Keratinocyte (primary cell): ENCODE measurements around the gene PHKA1. TPM values are rescaled to one million over a fixed set of nuclear protein-coding genes. Genes with fewer than 3 reads are reported as not detected.

ENCODE experiments used
- DNase-seq: peaks from one replicate; pipeline ENCODE4 v3.0.0-alpha.2; 2011; ENCODE audit warnings: low read depth, missing footprints, low spot score
- FAIRE-seq: peaks from 2 replicates; lab custom pipeline; 2011; peaks lifted over from hg19 to GRCh38; lab: Jason Lieb, UNC
- H2AFZ ChIP-seq: 2 replicates; pipeline ENCODE4 v1.6.0; 2012; ENCODE audit warnings: low read length, control low read depth, inconsistent platforms; ENCODE audit not compliant: control insufficient read depth
- H3K27ac ChIP-seq: 2 replicates; pipeline ENCODE4 v1.5.1; 2011; ENCODE audit warnings: low read length; ENCODE audit not compliant: control insufficient read depth, insufficient read depth
- H3K27me3 ChIP-seq: 3 replicates; pipeline ENCODE4 v1.6.0; 2011; ENCODE audit warnings: low read length; ENCODE audit not compliant: control insufficient read depth, insufficient read depth; ENCODE audit errors: extremely low read depth
- H3K36me3 ChIP-seq, 2 experiments: 2 replicates in 1 of 2; 3 replicates in 1 of 2; pipeline ENCODE4 v1.5.1; 2011; ENCODE audit warnings: low read length in 2 of 2, mild to moderate bottlenecking in 1 of 2; ENCODE audit not compliant: control insufficient read depth in 2 of 2, insufficient read depth in 2 of 2; ENCODE audit errors: extremely low read depth in 1 of 2
- H3K4me1 ChIP-seq: 3 replicates; pipeline ENCODE4 v1.5.1; 2011; ENCODE audit warnings: low read length; ENCODE audit not compliant: control insufficient read depth, insufficient read depth; ENCODE audit errors: extremely low read depth
- H3K4me2 ChIP-seq: 3 replicates; pipeline ENCODE4 v1.6.0; 2011; ENCODE audit warnings: low read depth, low read length; ENCODE audit not compliant: control insufficient read depth, insufficient read depth; ENCODE audit errors: extremely low read depth
- H3K4me3 ChIP-seq, 3 experiments: fragments of 200-600 bp in 1 of 3; sonication (generic) in 1 of 3; 2 replicates in 2 of 3; 3 replicates in 1 of 3; pipeline ENCODE4 v1.5.1; 2011 to 2016; ENCODE audit warnings: low read length in 3 of 3, mild to moderate bottlenecking in 3 of 3, control low read depth in 2 of 3, inconsistent platforms in 1 of 3, low read depth in 1 of 3, mixed read lengths in 1 of 3, mixed run types in 1 of 3, moderate library complexity in 1 of 3; ENCODE audit not compliant: control insufficient read depth in 2 of 3, insufficient read depth in 2 of 3; ENCODE audit errors: extremely low read depth in 1 of 3
- H3K79me2 ChIP-seq: 2 replicates; pipeline ENCODE4 v1.6.0; 2012; ENCODE audit warnings: low read length; ENCODE audit not compliant: control insufficient read depth, insufficient read depth
- H3K9ac ChIP-seq: 3 replicates; pipeline ENCODE4 v1.6.0; 2011; ENCODE audit warnings: low read length; ENCODE audit not compliant: control insufficient read depth, insufficient read depth; ENCODE audit errors: extremely low read depth
- H3K9me1 ChIP-seq: 3 replicates; pipeline ENCODE4 v1.6.0; 2011; ENCODE audit warnings: low read length; ENCODE audit not compliant: control insufficient read depth, insufficient read depth; ENCODE audit errors: extremely low read depth
- H3K9me3 ChIP-seq: 2 replicates; pipeline ENCODE4 v1.5.1; 2012; ENCODE audit warnings: low read depth, low read length; ENCODE audit not compliant: control insufficient read depth
- H4K20me1 ChIP-seq: 3 replicates; pipeline ENCODE4 v1.6.0; 2011; ENCODE audit warnings: low read length; ENCODE audit not compliant: control insufficient read depth, insufficient read depth; ENCODE audit errors: extremely low read depth
- CTCF ChIP-seq, 3 experiments: IDR thresholded peaks in 1 of 3; conservative IDR thresholded peaks in 1 of 3; optimal IDR thresholded peaks in 1 of 3; 2 replicates in 2 of 3; 3 replicates in 1 of 3; pipeline versions ENCODE3 to v1.5.1; 2011; ENCODE audit warnings: low read length in 3 of 3, mild to moderate bottlenecking in 3 of 3, moderate library complexity in 2 of 3, control low read depth in 1 of 3, inconsistent platforms in 1 of 3; ENCODE audit not compliant: insufficient read depth in 2 of 3; ENCODE audit errors: extremely low read depth in 1 of 3
- EZH2 ChIP-seq: IDR thresholded peaks from one replicate; pipeline ENCODE4 v1.6.1; 2012; ENCODE audit warnings: inconsistent platforms, mild to moderate bottlenecking, low read length, moderate library complexity
- dilution Hi-C: fragments of 300-500 bp; cut with MboI; formaldehyde crosslinking; loops from one replicate; pipeline ENCODE4 v1.7.0; 2020; ENCODE audit warnings: low sequenced_read_pairs; ENCODE audit not compliant: extremely low pct_ligation_motif_present
- polyA plus RNA-seq, 5 experiments: library from polyadenylated mRNA; depleted of rRNA in 3 of 5; stranded (reverse) in 3 of 5; stranded (forward) in 1 of 5; unstranded in 1 of 5; fragments of >200 nt; gene quantifications; 1 replicate in 1 of 5; 2 replicates in 3 of 5; 3 replicates in 1 of 5; pipeline versions ENCODE4 v1.2.1 to v1.2.3, GENCODE V29; 2011 to 2012; ENCODE audit warnings: missing spikeins in 2 of 5, low read depth in 1 of 5, low replicate concordance in 1 of 5

PHKA1 gene
- polyA plus RNA-seq, 1 donor (not counting 4 experiments of a cell fraction or from before 2014, with no cell fraction given) = 7.1 TPM

GRCh38 chrX:72712094-72712755 lies 1.9 kb downstream of the PHKA1 start:
- Histone ChIP-seq H3K27ac (no peak overlapping the region), H3K9ac (no peak overlapping the region)

GRCh38 chrX:72705814-72706213 lies 8.3 kb downstream of the PHKA1 start:
- Histone ChIP-seq H4K20me1 (no peaks in the 10 kb centered on the region), H3K36me3 (no peaks in the 10 kb centered on the region), H3K9me1 (no peaks in the 10 kb centered on the region), H3K4me1 (no peaks in the 10 kb centered on the region), H3K79me2 (no peaks in the 10 kb centered on the region), H3K4me2 (no peak overlapping the region), H3K9me3 (no peaks in the 10 kb centered on the region), H2AFZ (no peak overlapping the region), H3K9ac (no peak overlapping the region), H3K27ac (no peak overlapping the region), H3K27me3 (no peaks in the 10 kb centered on the region), H3K4me3 (no peak overlapping the region)
- FAIRE-seq = no peak
- no peak for DNase-seq
- no peak for TF ChIP-seq CTCF (optimal IDR thresholded peaks at IDR 0.05 in 1 of 3, IDR thresholded peaks at IDR 0.05 in 1 of 3, conservative IDR thresholded peaks at IDR 0.05 in 1 of 3; ENCODE audit: extremely low read depth in 1 of 3, insufficient read depth in 2 of 3, low read length in 3 of 3)
- TF ChIP-seq EZH2 = no peak
- dilution Hi-C loops = no loop called here

More at GRCh38 chrX:72712094-72712755, 1.9 kb downstream of the PHKA1 start:
- H3K4me1 ChIP-seq = no peaks in the 10 kb centered on the region
- H3K9me1 ChIP-seq = no peaks in the 10 kb centered on the region
- H3K36me3 ChIP-seq = no peaks in the 10 kb centered on the region
- no peak overlapping the region for H2AFZ ChIP-seq
- no peaks in the 10 kb centered on the region for H3K27me3 ChIP-seq
- no peak overlapping the region for H3K4me2 ChIP-seq
- H4K20me1 ChIP-seq = no peaks in the 10 kb centered on the region
- FAIRE-seq = no peak
- dilution Hi-C loops = no loop called here
- no peak for DNase-seq
- H3K4me3 ChIP-seq = no peak overlapping the region
- TF ChIP-seq EZH2 (no peak), CTCF (optimal IDR thresholded peaks at IDR 0.05 in 1 of 3, IDR thresholded peaks at IDR 0.05 in 1 of 3, conservative IDR thresholded peaks at IDR 0.05 in 1 of 3; ENCODE audit: extremely low read depth in 1 of 3, insufficient read depth in 2 of 3, low read length in 3 of 3) (no peak)
- H3K9me3 ChIP-seq = no peaks in the 10 kb centered on the region
- no peaks in the 10 kb centered on the region for H3K79me2 ChIP-seq
